Prostate gland (tissue), 2 donors: ENCODE results near the gene TGIF1.

Experiments
- POLR2A ChIP-seq: fragments of 450-650 bp; IDR thresholded peaks from one replicate; pipeline ENCODE4 v1.6.1; 2016; ENCODE audit warnings: antibody characterized with exemption, mild to moderate bottlenecking
- POLR2AphosphoS5 ChIP-seq: sonication (generic); formaldehyde crosslinking; IDR thresholded peaks from one replicate; pipeline ENCODE4 v1.6.1; 2017; ENCODE audit warnings: antibody characterized with exemption
- TF ChIP-seq, protein P1 (sequence below), 4 experiments: fragments of 200-600 bp in 2 of 4; fragments of 450-650 bp in 2 of 4; sonication (generic) in 2 of 4; IDR thresholded peaks; 1 replicate in 3 of 4; 2 replicates in 1 of 4; pipeline ENCODE4 v1.5.1; 2016 to 2019; ENCODE audit warnings: antibody characterized with exemption in 4 of 4, mild to moderate bottlenecking in 2 of 4, moderate library complexity in 2 of 4

DNA sequence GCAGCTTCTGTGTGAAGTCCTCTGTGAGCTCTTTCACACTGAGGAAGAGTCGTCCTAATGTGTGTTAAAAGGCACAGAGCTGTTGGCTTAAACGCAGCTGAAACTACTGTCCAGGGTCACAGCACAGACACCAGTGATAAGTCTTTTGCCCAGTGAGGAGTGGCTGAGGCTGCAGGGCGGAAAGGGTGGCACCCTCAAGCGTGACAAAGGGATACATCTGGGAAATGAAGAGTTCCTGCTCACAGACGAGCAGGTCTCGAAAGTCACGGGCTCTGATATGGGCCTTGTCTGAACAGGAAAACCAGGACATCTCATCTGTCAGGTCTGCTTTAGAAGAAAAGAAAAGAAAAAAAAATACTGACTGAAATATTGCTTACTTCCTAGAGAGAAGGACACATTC is 36.5 kb downstream of the TGIF1 start:
- TF ChIP-seq POLR2A = no peak
- TF ChIP-seq, protein P1, sequence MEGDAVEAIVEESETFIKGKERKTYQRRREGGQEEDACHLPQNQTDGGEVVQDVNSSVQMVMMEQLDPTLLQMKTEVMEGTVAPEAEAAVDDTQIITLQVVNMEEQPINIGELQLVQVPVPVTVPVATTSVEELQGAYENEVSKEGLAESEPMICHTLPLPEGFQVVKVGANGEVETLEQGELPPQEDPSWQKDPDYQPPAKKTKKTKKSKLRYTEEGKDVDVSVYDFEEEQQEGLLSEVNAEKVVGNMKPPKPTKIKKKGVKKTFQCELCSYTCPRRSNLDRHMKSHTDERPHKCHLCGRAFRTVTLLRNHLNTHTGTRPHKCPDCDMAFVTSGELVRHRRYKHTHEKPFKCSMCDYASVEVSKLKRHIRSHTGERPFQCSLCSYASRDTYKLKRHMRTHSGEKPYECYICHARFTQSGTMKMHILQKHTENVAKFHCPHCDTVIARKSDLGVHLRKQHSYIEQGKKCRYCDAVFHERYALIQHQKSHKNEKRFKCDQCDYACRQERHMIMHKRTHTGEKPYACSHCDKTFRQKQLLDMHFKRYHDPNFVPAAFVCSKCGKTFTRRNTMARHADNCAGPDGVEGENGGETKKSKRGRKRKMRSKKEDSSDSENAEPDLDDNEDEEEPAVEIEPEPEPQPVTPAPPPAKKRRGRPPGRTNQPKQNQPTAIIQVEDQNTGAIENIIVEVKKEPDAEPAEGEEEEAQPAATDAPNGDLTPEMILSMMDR (IDR thresholded peaks at IDR 0.05) = no peak
- no peak for TF ChIP-seq POLR2AphosphoS5
